ENCODE measurements around the gene P2RX2. TPM values are rescaled to one million over a fixed set of nuclear protein-coding genes. Genes with fewer than 3 reads are reported as not detected.

The P2RX2 gene
- total RNA-seq, 2 donors from 2014 or later: 0.32 to 8.2 TPM

DNA sequence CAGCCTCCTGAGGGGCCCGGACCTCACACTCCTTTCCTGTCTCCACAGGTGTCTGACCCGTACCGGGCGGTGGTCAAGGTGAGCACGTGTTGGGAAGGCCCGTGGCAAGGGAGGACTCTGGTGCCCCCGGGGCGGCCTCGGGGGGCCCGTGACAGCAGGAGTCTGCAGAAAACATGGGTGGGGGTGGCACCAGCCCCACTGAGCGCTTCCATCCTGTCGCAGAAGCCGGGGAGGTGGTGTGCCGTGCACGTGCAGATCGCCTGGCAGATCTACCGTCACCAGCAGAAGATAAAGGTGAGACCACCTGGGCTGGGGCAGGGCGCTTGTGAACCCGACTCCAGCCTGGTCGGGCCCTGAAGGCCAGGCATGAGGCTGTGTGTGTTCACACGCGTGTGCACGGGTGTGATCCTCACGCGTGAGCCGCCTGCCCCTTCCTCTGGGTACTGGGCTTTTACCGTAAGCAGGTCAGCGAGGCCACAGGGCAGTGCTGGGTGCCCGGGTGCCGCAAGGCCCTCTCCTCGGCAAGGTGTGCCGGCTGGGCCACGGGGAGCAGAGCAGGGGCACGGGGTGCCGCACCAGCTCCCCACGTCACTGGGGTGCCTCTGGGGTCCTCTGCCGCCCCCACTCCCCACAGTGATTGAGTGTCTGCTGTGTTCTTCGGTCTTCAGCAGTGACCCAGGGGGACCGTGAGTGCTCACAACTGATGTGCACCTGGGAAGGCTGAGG lies 44.1 kb upstream of the P2RX2 start:
- Histone ChIP-seq H3K4me3 (no peak overlapping the region), H3K9me3 (no peaks in the 10 kb centered on the region), H3K27ac (no peak overlapping the region), H3K36me3 (peaks cover 0 to 5% of the 10 kb centered on the region in 2 donors), H3K27me3 (replicated peaks; ENCODE audit: insufficient read depth) (no peaks in the 10 kb centered on the region), H3K4me1 (replicated peaks) (no peaks in the 10 kb centered on the region)
- 95% methylated on average over 39 of the region's 39 CpGs for WGBS
- TF ChIP-seq POLR2AphosphoS5 (IDR thresholded peaks at IDR 0.05) (no peak), CTCF (IDR thresholded peaks at IDR 0.05) (no peak), POLR2A (IDR thresholded peaks at IDR 0.05) (no peak)
- intact Hi-C loops (cut with DNase I): no loop called here
- DNase-seq (ENCODE audit: low spot score): no peak

GRCh38 chr12:132575661-132576060 lies 42.9 kb upstream of the P2RX2 start:
- intact Hi-C loops (cut with DNase I): no loop called here
- Histone ChIP-seq H3K36me3 (peaks cover 0 to 5% of the 10 kb centered on the region in 2 donors), H3K4me3 (no peak overlapping the region), H3K4me1 (replicated peaks) (no peaks in the 10 kb centered on the region), H3K27ac (no peak overlapping the region), H3K9me3 (no peaks in the 10 kb centered on the region), H3K27me3 (replicated peaks; ENCODE audit: insufficient read depth) (no peaks in the 10 kb centered on the region)
- 95% methylated on average over 11 of the region's 11 CpGs for WGBS
- TF ChIP-seq POLR2A (IDR thresholded peaks at IDR 0.05) (no peak), POLR2AphosphoS5 (IDR thresholded peaks at IDR 0.05) (no peak), CTCF (IDR thresholded peaks at IDR 0.05) (no peak)
- DNase-seq (ENCODE audit: low spot score): no peak

DNA sequence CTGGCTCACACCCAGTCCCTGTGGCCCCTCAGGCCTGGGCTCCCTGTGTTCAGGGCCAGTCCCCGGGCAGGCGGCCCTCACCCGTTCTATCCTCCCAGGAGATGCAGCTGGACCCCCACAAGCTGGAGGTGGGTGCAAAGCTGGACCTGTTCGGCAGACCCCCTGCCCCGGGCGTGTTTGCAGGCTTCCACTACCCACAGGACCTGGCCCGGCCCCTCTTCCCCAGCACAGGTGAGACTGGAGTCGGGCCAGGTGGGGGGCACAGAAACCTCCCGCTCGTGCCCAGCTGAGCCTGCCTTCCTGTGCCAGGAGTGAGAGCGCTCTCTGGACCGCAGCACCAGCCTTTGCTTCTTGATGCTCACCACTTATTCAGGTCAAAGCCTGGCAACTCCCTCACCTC lies 41.9 kb upstream of the P2RX2 start:
- intact Hi-C loops (cut with DNase I): no loop called here
- 94% methylated on average over 12 of the region's 12 CpGs for WGBS
- no peaks in the 10 kb centered on the region for H3K9me3 ChIP-seq
- H3K4me1 ChIP-seq (replicated peaks): no peaks in the 10 kb centered on the region
- no peak for DNase-seq (ENCODE audit: low spot score)
- peaks cover 0 to 5% of the 10 kb centered on the region in 2 donors for H3K36me3 ChIP-seq
- no peak overlapping the region for H3K4me3 ChIP-seq
- TF ChIP-seq POLR2AphosphoS5 (IDR thresholded peaks at IDR 0.05) (no peak), POLR2A (IDR thresholded peaks at IDR 0.05) (no peak), CTCF (IDR thresholded peaks at IDR 0.05) (no peak)
- H3K27ac ChIP-seq: no peak overlapping the region
- H3K27me3 ChIP-seq (replicated peaks; ENCODE audit: insufficient read depth): no peaks in the 10 kb centered on the region

DNA sequence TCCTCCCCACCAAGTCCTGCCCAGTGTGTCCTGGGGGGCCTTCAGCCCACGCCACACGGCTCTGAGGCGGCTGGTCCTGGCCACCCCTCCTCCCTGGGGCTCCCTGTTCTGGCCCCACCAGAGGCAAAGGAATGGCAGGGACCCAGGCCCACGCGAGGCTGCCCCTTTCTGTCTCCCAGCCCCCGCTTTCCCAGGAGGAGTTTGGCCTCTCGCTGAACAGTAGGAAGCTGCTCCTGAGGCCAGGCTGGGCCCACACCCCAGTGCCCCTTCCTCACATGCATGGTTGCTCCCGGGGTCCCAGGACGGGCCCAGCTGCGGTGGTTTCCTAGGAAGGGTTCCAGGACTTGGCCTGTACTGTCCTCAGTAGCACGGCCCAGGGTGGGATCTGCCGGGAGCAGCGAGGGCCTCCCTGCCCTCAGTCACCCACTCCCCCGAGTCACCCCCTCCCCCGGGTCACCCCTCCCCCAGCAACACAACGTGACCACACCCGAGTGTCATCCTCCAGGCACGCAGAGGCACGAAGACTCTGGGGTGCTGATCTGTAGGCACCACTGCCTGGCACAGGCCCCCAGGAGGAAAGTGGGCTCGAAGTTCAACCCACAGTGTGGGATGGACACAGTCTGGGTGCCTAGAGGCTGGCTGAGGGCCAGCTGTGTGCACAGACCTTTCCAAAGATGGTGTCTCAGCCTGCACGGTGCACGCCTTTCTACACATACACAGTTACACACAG lies 41.2 kb upstream of the P2RX2 start:
- DNase-seq (ENCODE audit: low spot score): no peak
- no peak for TF ChIP-seq POLR2A (IDR thresholded peaks at IDR 0.05)
- TF ChIP-seq CTCF (IDR thresholded peaks at IDR 0.05): no peak
- no peak for TF ChIP-seq POLR2AphosphoS5 (IDR thresholded peaks at IDR 0.05)
- no peak overlapping the region for H3K27ac ChIP-seq
- H3K36me3 ChIP-seq: peaks cover 0 to 4% of the 10 kb centered on the region in 2 donors
- H3K4me1 ChIP-seq (replicated peaks): no peaks in the 10 kb centered on the region
- H3K9me3 ChIP-seq: no peaks in the 10 kb centered on the region
- intact Hi-C loops (cut with DNase I): no loop called here
- WGBS: 79% methylated on average over 21 of the region's 22 CpGs
- no peak overlapping the region for H3K4me3 ChIP-seq
- H3K27me3 ChIP-seq (replicated peaks; ENCODE audit: insufficient read depth): no peaks in the 10 kb centered on the region
